Activated naive CD4-positive, alpha-beta T cell treated with Interleukin-2 at 50 U/mL for 16 hours (primary cell): Measurements from ENCODE around the gene FKRP.
"Not testable (repeated sequence)": the region's sequence is repeated elsewhere in the genome, so short reads cannot be mapped to it uniquely, and the experiment has no call there.

Experiments used
- DNase-seq: peaks from one replicate; pipeline ENCODE4 v3.0.0-alpha.2; 2020

FKRP gene

DNA sequence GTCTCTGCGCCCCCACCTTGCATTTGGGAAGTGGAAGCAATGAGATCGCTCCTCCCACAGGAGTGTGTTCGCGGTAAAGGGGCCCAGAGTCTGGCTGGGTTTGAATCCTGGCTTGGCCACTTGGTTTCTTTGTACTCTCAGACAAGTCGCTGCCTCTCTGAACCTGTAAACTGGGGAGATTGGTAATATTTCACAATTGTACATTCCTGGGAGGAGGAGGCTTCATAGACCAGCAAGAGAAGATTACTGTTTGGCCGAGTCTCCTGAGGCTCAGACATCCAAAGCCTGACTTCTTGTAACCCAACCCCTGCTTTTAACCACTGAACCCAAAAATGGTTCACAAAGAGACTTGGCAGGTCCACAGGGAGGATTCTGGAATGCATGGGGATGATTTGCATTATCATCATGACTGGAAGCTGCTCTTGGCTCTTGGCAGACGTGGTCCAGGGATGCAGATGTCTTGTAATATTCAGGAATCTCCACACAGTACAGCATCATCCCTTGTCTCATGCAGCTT is 14.0 kb downstream of the FKRP start:
- no peak for DNase-seq

DNA sequence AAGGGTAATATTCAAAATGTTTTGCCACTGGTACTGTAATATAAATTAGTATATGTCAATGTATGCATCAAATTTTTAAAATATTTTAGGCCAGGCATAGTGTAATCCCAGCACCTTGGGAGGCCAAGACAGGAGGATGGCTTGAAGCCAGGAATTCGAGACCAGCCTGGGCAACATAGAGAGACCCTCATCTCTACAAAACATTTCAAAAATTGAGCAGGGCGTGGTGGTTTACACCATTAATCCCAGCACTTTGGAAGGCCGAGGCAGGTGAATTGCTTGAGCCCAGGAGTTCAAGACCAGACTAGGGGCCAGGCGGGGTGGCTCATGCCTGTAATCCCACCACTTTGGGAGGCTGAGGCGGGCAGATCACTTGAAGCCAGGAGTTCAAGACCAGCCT is 14.5 kb downstream of the FKRP start:
- no peak for DNase-seq

DNA sequence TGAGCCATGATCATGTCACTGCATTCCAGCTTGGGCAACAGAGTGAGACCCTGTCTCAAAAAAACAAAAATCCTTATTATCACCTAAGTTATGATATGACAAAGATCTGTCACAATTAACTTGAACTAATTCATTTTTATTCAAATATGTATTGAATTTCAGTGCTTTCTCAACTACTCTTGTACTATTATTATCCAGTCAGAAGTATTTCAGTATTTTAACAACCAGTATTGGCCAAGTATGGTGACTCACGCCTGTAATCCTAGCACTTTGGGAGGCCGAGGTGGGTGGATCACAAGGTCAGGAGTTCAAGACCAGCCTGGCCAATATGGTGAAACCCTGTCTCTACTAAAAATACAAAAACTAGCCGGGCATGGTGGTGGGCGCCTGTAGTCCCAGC is 15.0 kb downstream of the FKRP start:
- not testable (repeated sequence) for DNase-seq

DNA sequence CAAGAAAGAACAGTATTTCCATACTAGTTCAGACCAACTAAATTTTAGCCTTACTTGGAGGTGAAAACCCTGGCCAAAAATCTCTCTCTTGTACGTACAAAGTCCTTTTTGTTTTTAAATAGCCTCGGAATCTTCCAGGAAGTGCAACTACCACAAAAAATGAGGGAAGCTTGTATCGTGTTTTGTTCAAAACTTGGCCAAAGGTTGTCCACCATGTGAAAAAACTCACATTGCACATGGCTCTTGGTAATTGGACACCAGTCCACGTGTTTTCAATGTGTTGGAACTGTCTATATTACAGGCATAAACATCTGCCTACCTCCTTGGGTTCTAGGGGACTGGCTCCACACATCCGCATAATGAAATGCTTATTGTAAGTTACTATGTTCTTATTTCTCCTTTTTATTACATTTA is 15.6 kb downstream of the FKRP start:
- no peak for DNase-seq

DNA sequence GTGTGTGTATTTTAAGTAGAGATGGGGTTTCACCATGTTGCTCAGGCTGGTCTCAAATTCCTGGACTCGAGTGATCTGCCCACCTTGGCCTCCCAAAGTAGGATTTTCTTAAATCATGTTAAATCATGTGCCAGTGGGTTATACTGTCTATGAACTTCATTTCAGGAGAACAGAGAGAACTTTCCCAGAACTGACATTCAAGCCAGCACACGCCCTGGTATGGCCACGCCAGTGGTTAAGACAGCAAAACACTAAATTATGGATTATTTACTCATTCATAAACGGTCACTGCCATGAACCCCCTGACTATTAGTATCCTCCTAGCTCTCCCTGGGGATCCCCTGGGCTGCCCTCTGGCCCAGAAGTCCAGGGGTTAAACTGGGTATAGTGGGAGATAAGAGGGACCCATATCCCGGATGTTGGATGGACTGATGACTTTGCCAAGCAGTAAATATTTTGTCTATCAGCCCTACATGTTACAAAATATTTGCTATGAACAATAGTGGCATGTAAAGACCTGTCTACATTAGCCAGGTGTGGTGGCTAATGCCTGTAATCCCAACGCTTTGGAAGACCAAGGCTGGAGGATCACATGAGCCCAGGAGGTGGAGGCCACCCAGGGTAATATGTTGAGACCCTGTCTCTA is 16.5 kb downstream of the FKRP start:
- DNase-seq = no peak

DNA sequence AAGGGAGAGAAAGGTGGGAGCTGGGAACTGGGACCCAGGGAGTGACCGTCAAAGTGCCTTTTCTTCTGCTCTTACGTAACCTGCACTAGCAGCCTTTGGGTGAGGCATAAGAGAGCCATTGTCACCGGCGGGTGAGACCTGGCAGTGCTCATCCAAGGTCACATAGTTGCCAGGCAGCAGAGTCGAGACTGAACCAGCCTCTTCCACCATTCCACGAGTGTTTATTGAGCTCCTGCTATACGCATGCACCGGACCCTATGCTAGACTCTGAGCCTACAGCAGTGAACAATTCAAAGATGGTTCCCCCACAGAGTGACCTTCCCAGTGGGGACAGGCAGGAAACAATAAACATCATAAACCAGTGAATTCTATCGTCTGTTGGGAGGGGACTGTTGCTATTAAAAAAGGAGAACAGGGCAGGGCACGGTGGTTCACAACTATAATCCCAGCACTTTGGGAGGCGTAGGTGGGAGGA is 19.0 kb downstream of the FKRP start:
- DNase-seq = no peak

DNA sequence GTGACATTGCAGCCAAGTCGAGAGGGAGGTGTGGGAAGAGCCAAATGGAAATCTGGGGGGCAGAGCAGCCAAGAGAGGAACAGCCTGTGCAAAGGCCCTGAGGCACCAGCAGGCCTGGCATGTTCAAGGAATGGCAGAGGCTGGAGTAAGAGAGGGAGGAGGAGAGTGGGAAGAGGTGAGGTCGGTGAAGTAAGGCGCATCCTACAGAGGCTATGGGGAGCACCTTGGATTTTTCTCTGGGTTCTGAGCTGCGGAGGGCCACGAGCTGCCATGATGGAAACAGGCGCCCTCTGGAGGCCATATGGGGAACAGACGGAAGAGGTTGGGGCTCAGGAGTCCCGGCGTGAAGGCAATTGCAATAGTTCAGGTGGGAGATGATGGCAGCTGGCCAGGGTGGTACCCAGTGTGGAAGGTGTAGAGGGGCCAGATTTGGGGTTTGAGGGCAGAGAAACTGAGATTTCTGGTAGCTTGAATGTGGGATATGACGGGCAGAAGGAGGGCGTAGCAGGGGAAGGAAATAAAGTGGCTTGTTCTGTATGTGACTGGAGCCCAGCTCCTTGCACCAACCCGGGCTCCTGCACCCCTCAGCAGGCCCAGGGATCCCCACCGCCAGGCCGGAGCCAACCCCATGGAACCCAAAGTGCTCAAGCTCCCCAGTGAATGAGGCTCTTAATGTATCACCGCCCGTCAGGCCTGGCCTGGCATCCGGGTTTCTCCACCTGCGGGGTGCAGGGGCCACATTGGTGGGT is 20.9 kb downstream of the FKRP start:
- peak; percentile 70 for DNase-seq

DNA sequence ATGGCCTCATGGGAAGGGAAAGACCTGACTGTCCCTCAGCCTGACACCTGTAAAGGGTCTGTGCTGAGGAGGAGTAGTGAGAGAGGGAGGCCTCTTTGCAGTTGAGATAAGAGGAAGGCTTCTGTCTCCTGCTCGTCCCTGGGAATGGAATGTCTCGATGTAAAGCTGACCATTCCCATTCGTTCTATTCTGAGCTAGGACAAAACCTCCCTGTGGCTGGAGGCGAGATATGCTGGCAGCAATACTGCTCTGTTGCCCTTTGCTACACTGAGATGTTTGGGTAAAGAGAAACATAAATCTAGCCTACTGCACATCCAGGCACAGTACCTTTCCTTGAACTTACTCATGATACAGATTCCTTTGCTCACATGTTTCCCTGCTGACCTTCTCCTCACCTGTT is 22.9 kb downstream of the FKRP start:
- not testable (repeated sequence) for DNase-seq

DNA sequence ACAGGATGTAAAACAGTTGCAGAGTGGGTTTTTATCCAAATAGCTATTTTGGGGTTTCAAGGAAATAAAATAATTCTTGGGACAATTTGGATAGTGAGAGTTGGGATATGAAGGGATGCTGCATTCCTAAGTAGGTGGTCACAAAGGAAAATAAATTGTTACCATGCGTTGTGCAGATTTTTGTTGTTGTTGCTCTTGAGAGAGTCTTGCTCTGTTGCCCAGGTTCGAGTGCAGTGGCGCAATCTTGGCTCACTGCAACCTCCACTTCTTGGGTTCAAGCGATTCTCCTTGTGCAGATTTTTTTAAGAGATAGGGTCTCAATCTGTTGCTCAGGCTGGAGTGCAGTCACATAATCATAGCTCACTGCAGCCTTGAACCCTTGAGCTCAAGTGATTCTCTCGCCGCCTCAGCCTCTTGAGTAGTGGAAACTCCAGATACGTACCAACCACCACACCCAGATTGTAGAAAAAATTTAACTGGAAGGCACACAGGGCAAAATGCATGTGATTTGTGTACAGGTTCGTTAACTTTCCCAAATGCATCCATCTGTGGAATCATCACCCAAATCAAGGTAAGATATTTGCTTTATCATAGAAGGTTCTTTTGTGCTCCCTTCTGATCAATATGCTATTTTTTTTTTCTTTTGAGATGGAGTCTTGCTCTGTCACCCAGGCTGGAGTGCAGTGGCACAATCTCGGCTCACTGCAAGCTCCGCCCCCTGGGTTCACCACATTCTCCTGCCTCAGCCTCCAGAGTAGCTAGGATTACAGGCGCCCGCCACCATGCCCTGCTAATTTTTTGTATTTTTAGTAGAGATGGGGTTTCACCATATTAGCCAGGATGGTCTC is 26.5 kb downstream of the FKRP start:
- no peak for DNase-seq

DNA sequence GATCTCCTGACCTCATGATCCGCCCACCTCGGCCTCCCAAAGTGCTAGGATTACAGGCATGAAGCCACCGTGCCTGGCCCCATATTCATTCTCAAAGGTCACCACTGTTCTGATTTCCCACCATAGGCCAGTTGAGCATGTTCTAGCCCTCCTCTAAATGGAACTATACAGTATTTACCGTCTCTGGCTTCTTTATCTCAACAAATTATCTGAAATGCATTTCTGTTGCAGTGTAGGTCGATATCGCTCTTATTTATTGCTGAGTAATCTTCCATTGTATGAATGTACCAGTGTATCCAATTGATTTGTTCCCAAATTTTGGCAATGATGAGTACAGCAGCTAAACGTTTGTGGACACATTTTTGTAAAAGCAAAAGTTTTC is 27.2 kb downstream of the FKRP start:
- DNase-seq = no peak

DNA sequence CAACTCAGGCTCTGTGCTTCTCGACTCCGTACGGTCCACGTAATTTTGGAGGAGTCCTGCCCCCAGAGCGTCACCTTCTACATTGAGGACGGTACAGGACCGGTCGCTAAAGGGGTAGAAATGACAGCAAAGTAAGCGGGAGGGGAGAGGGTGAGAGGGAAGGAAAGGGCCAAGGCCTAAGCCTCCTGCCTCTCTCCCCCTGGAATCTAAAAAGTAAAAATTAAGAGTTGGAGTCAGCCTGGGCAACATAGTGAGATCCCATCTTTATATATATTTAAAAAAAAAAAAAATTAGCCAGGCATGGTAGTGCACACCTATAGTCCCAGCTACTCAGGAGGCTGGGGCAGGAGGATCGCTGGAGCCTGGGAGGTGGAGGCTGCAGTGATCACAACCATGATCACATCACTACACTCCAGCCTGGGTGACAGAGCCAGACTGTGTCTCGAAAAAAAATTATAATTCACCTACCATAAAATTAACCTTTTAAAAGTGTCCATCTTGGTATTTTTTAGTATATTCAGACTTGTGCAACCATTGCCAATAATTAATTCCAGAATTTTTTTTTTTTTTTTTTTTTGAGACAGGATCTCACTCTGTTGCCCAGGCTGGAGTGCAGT is 29.9 kb downstream of the FKRP start:
- no peak for DNase-seq

DNA sequence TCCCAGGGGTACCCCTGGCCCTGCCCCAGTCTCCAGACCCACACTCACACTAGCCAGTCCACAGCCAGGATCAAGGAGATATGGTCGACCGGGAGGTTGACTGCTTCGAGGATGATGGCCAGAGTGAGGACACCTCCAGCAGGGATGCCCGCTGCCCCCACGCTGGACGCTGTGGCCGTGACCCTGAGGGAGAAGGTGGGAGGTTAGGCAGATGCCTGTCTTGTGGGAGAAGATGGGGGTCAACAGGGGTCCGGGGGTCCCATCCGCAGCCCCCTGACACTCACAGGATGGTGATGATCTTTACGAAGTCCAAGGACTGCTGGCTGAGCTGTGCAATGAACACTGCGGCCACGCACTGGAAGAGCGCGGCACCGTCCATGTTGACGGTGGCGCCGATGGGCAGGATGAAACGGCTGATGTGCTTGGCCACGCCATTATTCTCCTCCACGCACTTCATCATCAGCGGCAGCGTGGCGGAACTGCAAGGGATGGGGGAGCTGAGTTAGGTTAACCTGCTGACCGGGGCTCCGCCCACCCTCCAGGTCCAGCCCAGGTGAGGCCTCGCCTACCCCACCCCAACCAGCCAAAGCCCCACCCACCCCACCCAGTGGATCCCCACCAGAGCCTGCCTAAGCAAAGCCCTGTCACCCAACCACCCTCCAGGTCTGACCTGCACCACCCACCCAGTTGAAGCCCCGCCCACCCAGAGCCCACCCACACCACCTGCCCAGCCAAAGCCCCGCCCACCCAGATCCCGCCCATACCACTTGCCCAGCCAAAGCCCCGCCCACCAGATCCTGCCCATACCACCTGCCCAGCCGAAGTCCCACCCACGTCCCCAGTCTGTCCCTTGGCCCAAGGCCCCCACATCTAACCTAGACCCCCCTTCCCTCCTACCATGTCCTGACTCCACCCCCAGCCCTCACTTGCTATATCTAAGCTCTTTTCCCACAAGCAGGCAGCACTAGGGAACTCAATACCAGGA is 31.4 kb downstream of the FKRP start:
- DNase-seq = no peak

DNA sequence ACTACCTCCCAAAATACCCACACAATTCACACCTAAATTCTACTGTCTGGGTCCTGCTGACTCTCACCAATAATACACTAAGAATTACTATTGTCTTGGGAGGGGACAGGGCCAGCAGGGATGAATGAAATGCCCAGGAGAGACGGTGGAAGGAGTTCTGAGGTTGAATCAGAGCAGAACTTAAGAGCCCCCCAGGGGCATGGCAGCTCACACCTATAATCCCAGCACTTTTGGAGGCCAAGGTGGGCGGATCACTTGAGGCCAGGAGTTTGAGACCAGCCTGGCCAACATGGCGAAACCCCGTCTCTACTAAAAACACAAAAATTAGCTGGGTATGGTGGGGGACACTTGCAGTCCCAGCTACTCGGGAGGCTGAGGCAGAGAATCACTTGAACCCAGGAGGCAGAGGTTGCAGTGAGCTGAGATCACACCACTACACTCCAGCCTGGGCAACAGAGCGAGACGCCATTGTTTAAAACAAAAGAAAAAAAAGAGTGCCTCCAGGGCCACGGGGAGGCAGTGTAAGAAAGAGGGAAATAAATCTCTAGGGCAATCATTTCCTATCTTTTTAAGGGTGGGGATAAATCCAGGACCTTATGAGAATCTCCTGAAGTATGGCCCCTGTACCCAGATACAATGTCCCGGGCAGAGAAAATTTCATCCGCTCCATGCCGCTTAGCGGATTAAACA is 32.2 kb downstream of the FKRP start:
- DNase-seq = not testable (repeated sequence)

DNA sequence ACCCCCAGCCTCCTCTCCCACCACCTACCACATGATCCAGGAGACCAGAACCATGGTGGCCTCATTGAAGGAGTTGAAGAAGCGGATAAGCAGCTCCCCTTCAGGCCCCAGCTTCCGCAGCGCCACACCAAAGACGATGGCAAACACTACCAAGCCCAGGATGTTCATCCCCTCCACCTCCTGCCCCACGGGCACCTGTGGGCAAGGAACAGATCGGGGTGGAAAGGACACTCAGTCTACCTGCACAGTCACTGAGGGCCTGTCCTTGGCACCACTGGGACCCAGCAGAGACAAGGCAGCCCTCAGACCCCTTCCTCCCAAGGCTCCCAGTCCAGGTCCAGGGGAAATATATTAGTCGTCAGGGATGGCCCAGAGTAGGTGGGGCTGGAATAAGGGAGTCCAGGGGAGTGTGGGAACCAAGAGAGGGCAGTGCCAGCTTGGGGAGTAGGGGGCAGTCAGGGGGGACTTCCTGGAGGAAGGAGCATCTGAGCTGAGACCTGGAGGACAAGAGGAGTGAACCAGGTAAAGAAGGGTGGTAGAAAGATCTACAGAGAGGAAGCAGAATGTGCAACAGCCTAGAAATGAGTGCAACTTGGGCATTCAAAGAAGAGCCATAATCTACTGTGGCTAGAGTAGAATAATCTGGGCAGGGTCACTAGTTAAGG is 36.6 kb downstream of the FKRP start:
- no peak for DNase-seq

DNA sequence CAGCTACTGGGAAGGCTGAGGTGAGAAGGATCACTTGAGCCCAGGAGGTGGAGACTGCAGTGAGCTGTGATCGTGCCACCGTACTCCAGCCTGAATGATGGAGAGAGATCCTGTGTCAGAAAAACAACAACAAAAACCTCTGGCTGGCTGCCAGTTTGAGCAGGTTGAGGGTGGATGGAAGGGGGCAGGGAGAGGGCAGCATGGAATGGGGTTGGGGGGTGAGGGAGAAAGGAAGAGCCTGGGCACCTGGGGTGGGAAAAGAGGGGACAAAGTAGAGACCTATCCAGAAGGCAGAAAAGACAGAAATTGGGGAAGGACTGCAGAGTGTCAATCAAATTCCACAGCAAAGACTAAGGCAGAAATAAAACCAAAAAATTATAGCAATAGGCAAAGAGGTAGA is 37.8 kb downstream of the FKRP start:
- DNase-seq = no peak

DNA sequence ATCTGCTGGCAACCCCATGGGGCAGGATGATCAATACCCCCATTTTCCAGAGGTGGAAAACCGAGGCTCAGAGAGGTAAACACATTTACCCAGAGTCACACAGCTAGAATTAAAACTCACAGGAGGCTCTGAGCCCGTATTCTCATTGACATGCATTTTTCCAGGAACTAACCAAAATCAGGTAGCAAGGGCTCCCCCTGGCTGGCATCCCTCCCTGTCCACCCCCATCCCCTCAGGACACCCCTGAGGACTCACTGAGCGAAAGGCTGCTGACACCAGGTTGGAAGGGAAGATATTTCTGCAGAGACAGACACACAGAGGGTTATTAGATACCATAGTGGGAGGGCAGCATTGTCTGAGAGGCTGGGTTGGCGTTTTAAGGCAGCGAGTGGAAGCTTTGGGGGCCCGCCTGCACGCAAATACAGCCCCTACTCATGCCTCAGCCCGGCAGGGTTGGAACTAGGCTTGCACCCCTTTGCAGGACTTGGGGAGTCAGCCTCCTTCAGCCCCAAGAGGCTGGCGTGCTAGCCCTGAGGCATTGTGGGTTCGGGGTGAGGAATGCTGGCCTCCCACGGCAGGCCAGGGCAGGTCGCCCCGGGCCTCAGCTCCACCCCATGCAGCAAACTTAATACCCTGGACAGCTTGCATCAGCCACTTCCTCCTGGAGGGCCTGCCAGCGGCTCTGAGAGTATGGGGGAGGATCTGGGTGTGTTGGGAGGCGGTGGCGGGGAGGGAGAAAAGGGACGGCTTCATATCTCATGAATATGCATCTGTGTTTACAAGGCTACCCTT is 38.6 kb downstream of the FKRP start:
- peak; percentile 86 for DNase-seq

DNA sequence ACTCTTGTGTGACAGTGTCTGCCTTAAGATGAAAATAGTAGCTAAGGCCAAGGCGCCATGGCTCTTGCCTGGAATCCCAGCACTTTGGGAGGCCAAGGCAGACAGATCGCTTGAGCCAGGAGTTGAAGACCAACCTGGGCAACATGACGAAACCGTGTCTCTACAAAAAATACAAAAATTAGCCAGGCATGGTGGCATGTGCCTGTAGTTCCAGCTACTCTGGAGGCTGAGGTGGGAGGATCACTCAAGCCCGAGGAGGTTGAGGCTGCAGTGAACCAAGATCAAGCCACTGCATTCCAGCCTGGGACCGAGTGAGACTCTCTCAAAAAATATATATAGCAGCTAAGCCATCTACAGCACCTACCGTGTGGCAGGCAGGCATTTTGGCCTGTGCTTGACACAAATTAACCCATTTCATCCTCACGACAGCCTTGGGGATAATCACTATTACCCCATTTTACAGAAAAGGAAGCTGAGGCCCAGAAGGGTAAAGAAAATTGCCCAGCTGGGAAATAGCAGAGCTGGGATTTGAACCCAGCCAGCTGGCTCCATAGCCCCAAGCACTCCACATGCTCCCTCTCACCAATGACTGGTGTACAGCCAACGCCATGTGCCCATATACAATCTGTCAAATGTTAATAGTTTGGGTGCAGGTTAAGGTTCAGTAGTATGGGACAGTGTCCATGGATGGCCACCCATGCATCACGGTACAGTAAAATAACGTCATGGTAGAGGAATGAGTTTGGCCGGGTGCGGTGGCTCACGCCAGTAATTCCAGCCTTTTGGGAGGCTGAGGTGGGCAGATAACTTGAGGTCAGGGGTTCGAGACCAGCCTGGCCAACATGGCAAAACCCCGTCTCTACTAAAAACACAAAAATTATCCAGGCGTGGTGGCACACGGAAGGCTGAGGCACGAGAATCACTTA is 39.5 kb downstream of the FKRP start:
- DNase-seq = peak; percentile 11

DNA sequence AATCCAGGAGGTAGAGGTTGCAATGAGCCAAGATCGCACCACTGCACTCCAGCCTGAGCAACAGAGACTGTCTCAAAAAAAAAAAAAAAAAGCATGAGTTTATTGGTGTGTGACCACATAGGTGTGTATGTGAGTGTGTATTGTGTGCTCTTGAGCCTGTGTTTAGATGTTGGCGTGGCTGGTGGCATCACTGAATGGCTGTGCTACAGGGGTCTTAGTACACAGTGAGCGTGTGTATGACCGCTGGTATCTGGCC is 40.1 kb downstream of the FKRP start:
- DNase-seq = no peak
